SU-DHL-6 (cell line): ENCODE data around the gene THSD7B.

Experiments
- H2AFZ ChIP-seq: fragments of 200-600 bp; sonication (generic); 2 replicates; pipeline ENCODE4 v1.6.1; 2014; ENCODE audit warnings: low read depth, mild to moderate bottlenecking, moderate library complexity, mixed read lengths, antibody characterized with exemption, low read length; ENCODE audit not compliant: severe bottlenecking
- H3F3A ChIP-seq: fragments of 200-600 bp; shearing (Covaris generic); 2 replicates; pipeline ENCODE4 v1.6.0; 2016; ENCODE audit warnings: antibody characterized with exemption, mild to moderate bottlenecking; ENCODE audit not compliant: insufficient read depth
- H3K27ac ChIP-seq: fragments of 200-600 bp; sonication (generic); 2 replicates; pipeline ENCODE4 v1.5.1; 2016; ENCODE audit warnings: low read depth, mild to moderate bottlenecking, low read length, moderate library complexity, mixed read lengths
- H3K27me3 ChIP-seq: fragments of 200-600 bp; sonication (generic), shearing (Covaris generic); 2 replicates; pipeline ENCODE4 v1.6.0; 2014; ENCODE audit warnings: mild to moderate bottlenecking, low read length
- H3K36me3 ChIP-seq: fragments of 200-600 bp; sonication (generic); 2 replicates; pipeline ENCODE4 v1.6.1; 2014; ENCODE audit warnings: mild to moderate bottlenecking, low read length, mixed read lengths
- H3K4me2 ChIP-seq: fragments of 300-600, 200-600 bp; shearing (Covaris generic), sonication (generic); 2 replicates; pipeline ENCODE4 v1.6.0; 2014; ENCODE audit warnings: low read length, low read depth, mild to moderate bottlenecking; ENCODE audit not compliant: poor library complexity, severe bottlenecking
- H3K4me3 ChIP-seq: fragments of 200-600 bp; sonication (generic); 2 replicates; pipeline ENCODE4 v1.5.1; 2014; ENCODE audit warnings: antibody characterized with exemption, low read length, mild to moderate bottlenecking, mixed read lengths; ENCODE audit not compliant: insufficient read depth, poor library complexity, severe bottlenecking
- H3K79me2 ChIP-seq: fragments of 200-600 bp; sonication (generic); 2 replicates; pipeline ENCODE4 v1.6.1; 2014; ENCODE audit warnings: mild to moderate bottlenecking, low read length, moderate library complexity; ENCODE audit not compliant: insufficient read depth
- H3K9ac ChIP-seq: fragments of 200-600 bp; sonication (generic); 2 replicates; pipeline ENCODE4 v1.7.0; 2014; ENCODE audit warnings: mild to moderate bottlenecking, low read length
- H3K9me2 ChIP-seq: fragments of 200-600 bp; sonication (generic); replicated peaks from 2 replicates; pipeline ENCODE4 v1.6.1; 2014; ENCODE audit warnings: low read length; ENCODE audit not compliant: insufficient read depth
- H3K9me3 ChIP-seq: fragments of 200-600 bp; sonication (generic); 2 replicates; pipeline ENCODE4 v1.6.1; 2014; ENCODE audit warnings: low read length, mixed read lengths; ENCODE audit not compliant: insufficient read depth
- H4K20me1 ChIP-seq: fragments of 200-600 bp; sonication (generic); 2 replicates; pipeline ENCODE4 v1.6.1; 2014; ENCODE audit warnings: low read depth, mild to moderate bottlenecking, antibody characterized with exemption, low read length, moderate library complexity, mixed read lengths
- EZH2phosphoT487 ChIP-seq: fragments of 200-600 bp; sonication (generic), shearing (Covaris generic); conservative IDR thresholded peaks from 2 replicates; pipeline ENCODE4 v1.6.1; 2018; ENCODE audit warnings: mild to moderate bottlenecking, antibody characterized with exemption, low read length, moderate library complexity, mixed read lengths
- TF ChIP-seq, protein P1 (sequence below): fragments of 200-600 bp; sonication (generic); IDR thresholded peaks from one replicate; pipeline ENCODE4 v1.5.1; 2017; ENCODE audit warnings: antibody characterized with exemption, mild to moderate bottlenecking, low read length, moderate library complexity; ENCODE audit not compliant: insufficient read depth, poor library complexity, severe bottlenecking

Gene THSD7B

DNA sequence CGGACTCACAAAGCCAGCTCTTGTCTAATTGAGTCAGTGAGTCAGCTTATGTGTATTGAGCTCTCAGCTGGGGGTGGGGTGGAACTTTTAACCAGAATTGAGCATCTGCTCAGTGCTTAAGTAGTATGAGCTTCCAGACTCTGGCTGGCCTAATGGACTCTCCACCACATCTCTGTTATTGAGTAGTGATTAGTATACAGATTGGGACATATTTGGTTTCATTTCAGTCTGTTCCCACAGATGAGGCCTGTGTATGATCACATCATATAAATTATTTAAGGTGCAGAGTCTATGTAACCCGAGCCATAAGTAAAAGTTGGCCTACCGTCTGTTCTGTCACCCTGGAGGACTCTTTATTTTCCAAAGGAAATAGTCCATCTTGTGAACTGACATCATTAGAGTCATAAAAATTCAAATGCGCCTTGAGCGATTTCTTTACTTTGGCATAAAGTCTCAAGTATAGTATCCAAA is 152.1 kb downstream of the THSD7B start:
- Histone ChIP-seq H3K4me3 (no peak overlapping the region), H2AFZ (no peak overlapping the region), H3K36me3 (no peaks in the 10 kb centered on the region), H3F3A (no peaks in the 10 kb centered on the region), H3K79me2 (no peaks in the 10 kb centered on the region), H4K20me1 (no peaks in the 10 kb centered on the region), H3K9me2 (no peaks in the 10 kb centered on the region), H3K9me3 (peaks cover 3% of the 10 kb centered on the region; the same call in 1 of the 2 replicates), H3K9ac (no peak overlapping the region), H3K4me2 (no peak overlapping the region), H3K27ac (no peak overlapping the region), H3K27me3 (no peaks in the 10 kb centered on the region)
- TF ChIP-seq, protein P1, sequence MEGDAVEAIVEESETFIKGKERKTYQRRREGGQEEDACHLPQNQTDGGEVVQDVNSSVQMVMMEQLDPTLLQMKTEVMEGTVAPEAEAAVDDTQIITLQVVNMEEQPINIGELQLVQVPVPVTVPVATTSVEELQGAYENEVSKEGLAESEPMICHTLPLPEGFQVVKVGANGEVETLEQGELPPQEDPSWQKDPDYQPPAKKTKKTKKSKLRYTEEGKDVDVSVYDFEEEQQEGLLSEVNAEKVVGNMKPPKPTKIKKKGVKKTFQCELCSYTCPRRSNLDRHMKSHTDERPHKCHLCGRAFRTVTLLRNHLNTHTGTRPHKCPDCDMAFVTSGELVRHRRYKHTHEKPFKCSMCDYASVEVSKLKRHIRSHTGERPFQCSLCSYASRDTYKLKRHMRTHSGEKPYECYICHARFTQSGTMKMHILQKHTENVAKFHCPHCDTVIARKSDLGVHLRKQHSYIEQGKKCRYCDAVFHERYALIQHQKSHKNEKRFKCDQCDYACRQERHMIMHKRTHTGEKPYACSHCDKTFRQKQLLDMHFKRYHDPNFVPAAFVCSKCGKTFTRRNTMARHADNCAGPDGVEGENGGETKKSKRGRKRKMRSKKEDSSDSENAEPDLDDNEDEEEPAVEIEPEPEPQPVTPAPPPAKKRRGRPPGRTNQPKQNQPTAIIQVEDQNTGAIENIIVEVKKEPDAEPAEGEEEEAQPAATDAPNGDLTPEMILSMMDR: no peak
- TF ChIP-seq EZH2phosphoT487: no peak

DNA sequence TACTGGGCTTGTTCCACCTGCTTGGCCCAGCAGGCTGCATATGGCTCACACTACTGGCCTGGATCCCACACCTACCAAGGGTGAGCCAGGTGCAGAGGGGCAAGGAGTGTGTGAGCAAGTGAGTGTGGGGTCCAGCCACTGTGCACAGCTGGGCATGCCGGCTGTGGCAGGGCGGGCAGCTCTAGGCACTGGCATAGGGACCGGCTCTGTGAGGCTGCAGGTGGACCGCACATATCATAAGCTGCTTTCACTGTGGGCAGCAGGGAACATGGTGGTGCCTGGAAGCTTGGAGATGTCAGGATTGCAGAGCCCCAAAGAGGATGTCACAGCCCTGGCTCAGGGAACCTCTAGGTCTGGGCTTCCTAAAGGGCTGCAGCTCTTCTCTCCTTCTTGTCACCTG is 154.3 kb downstream of the THSD7B start:
- H3K9ac ChIP-seq: no peak overlapping the region
- no peak overlapping the region for H3K4me2 ChIP-seq
- no peaks in the 10 kb centered on the region for H3K9me2 ChIP-seq
- no peaks in the 10 kb centered on the region for H3K79me2 ChIP-seq
- TF ChIP-seq EZH2phosphoT487: no peak
- TF ChIP-seq, protein P1: no peak
- no peak overlapping the region for H3K4me3 ChIP-seq
- no peaks in the 10 kb centered on the region for H4K20me1 ChIP-seq
- no peaks in the 10 kb centered on the region for H3K36me3 ChIP-seq
- H3K9me3 ChIP-seq: peaks cover 3% of the 10 kb centered on the region; the same call in 1 of the 2 replicates
- no peaks in the 10 kb centered on the region for H3K27me3 ChIP-seq
- no peak overlapping the region for H2AFZ ChIP-seq
- no peaks in the 10 kb centered on the region for H3F3A ChIP-seq
- H3K27ac ChIP-seq: no peak overlapping the region

DNA sequence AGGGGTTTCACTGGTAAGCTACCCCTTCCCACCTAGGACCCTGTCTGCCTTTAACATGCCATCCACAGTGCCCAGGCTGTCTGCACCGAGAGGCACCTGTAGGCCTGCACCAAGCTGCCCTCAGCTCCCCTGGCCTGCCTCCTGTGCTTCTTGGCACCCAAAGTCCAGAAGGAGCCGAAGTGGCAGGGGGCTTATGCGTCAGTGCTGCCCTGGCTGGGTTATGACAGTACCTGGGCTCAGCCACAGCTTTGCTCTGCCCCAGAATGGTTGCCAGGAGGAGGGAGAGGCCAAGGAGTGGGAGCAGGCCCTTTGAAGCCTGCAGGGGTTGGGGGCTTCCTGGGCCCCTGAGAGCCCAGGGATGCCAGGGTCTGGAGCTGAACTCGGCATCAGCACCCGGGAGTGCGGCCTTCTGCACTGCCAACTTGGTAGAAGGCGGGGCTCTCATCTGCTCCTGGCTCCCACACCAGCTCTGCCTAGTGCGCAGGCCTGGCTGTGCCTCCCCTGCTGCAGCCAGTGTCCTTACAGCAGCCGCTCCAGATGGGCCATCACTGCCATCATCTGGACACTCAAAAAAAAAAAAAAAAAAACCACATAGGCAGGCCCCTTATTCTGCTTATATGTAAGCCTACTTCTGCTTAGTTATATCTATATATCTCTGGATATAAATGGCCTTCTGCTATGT is 155.4 kb downstream of the THSD7B start:
- H3K27me3 ChIP-seq: no peaks in the 10 kb centered on the region
- H3F3A ChIP-seq: no peaks in the 10 kb centered on the region
- no peak overlapping the region for H3K27ac ChIP-seq
- no peak overlapping the region for H3K4me3 ChIP-seq
- H2AFZ ChIP-seq: no peak overlapping the region
- TF ChIP-seq, protein P1: no peak
- no peak for TF ChIP-seq EZH2phosphoT487
- no peaks in the 10 kb centered on the region for H3K36me3 ChIP-seq
- no peaks in the 10 kb centered on the region for H3K9me2 ChIP-seq
- no peaks in the 10 kb centered on the region for H4K20me1 ChIP-seq
- no peaks in the 10 kb centered on the region for H3K79me2 ChIP-seq
- H3K9ac ChIP-seq: no peak overlapping the region
- no peak overlapping the region for H3K4me2 ChIP-seq
- peaks cover 3% of the 10 kb centered on the region; the same call in 1 of the 2 replicates for H3K9me3 ChIP-seq
